ENCODE measurements around the gene GUCD1. TPM values are rescaled to one million over a fixed set of nuclear protein-coding genes. Genes with fewer than 3 reads are reported as not detected.
A peak's percentile ranks its signal among the peaks of the same experiment; 100 is the strongest.

The GUCD1 gene
- total RNA-seq, 1 experiment from 2014 or later = 44.8 TPM

DNA sequence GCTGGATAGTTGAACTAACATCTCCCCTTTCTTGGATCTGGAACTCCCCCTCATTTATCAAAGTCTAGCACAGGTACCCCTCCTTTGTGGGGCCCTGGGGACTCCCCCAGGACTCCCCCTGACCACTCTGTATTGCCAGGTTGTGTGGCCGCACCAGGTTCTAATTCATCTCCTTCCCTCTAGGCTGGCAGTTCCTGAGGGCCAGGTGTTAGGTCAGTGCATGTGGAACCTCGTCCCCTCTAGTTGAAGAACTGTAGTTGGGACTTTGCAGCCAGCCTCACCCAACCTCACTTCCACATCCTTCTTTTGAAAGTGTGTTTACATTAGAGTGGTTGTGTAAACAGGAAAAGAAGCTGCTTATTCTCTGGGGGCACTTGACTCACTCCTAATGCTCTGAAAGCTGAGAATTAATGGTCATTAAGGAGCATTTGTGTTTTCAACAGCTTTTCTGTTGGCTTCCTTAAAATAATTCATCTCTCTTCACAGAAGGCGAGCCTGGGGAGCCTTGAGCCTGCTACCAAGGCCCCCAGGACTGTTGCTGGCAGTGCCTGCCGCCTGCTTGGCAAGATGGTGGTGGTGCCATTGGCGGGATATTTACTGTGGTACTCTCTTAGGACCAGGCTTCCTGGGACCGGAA is 48.0 kb downstream of the GUCD1 start:
- DNase-seq (ENCODE audit: extremely low read depth, low read depth) = peak; percentile 25

DNA sequence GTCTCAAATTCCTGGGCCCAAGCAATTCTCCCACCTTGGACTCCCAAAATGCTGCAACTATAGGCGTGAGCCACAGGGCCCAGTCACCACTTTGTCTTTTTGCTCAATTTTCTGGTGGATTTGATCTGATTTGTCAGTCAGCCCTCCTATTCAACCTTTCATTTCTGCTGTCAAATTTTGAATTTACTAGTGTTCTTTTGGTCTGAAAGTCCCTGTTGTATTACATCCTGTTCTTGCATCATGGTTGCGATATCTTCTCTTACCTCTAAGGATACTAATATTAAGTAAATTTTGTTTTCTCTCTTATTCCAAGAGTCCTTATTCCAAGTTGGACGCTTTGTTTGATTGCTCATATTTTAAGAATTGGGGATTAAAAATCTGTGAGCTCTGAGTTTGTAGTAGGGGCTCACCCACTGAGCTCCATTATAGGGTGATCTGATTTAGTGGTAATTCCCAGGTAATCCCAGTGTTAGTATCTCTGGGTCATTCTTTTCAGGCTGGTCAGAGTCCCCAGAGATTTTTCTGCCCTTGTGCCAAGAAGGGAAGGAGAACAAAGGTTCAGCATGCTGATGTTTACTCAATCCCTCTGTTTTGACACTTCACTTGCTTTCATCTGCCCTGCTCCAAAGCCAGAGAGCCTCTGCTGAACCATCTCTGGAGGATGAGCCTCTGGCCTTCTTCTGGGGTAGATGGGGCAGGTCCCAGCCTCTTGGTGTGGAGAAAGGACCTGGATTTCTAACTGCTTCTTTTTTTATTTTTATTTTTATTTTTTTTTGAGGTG is 49.8 kb downstream of the GUCD1 start:
- DNase-seq (ENCODE audit: extremely low read depth, low read depth) = no peak

DNA sequence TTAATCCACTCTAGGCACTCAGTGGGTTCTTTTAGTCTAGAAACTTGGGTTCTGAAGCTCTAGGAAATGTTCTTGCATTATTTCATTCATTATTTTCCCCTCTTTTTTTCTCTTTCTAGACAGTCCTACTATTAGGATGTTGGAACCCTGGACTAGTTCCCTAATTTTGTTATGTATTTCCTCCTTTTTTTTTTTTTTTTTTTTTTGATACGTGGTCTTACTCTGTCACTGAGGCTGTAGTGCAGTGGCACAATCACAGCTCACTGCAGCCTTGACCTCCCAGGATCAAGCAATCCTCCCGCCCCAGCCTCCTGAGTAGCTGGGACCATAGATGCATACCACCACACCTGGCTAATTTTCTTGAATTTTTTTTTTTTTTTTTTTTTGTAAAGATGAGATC is 50.4 kb downstream of the GUCD1 start:
- no peak for DNase-seq (ENCODE audit: extremely low read depth, low read depth)

DNA sequence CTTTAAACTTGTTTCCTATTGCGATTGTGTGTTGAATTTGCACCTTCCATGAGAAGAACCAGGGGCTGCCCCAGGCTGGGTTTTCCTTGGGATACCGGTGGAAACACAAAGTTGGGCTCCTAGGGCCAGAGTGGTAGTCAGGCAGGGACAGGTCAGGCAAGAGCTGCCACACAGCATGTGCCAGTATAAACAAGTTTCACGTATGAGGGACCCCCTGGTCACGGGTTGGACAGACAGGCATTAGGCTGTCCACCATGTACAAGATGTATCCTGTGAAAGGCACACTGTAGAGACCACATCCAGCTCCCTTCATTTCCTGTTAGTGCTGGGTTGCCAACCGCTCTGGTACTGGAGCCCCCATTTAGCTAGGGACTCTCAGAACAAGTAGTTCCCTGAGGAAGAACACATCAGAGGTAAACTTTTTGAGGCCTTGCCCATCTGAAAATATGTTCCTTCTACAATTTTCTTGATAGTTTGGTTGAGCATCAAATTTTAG is 51.0 kb downstream of the GUCD1 start:
- no peak for DNase-seq (ENCODE audit: extremely low read depth, low read depth)

DNA sequence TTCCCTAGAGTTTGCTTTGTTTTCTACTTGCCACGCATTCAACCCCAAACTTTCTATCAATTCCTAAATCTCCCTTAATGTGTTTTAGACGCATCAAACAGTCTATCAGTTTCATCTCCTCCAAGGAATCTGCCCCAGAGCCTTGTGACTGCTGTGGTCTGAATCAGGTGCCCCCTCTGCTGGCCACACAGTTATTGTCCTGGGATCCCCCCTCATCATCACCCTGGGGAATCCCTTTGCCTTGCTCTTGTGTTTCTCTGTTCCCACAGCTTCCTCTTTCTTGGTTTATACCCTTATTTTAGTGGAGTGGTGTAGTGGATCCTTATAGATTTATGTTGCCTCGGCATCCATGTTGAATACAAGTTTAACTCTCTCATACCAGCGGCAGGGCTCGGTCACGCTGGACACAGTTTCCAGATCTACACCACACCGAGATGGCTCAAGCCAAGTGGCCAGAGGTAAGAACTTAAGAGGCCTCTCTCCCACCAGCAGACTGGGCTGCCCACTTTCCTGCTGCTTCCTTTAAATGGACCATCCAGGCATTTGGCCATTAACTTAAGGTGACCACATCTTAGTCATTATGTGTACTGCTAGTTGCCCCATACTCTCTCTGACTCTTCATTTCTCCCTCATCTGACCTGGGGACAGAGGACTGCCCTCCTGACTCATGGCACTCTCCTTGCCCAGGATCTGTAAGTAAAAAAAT is 51.6 kb downstream of the GUCD1 start:
- DNase-seq (ENCODE audit: extremely low read depth, low read depth) = peak; percentile 24

DNA sequence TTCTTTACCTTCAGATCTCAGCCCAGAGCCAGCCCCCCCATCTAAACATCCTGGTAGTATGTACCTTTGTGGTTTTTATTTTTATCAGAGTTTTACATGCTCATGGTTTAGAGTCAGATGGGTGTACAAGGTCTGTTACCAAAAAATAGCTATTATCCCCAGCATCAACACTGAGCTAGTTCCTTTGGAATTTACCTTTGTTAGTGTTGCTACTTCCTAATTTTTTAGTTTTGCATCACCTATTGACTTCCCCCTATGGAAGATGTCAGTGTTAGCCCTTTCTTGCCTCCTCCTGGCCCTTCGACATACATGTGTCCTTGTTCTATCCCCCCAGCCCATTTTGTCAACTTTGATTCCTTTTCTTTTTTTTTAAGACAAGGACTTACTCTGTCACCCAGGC is 52.4 kb downstream of the GUCD1 start:
- DNase-seq (ENCODE audit: extremely low read depth, low read depth) = no peak

DNA sequence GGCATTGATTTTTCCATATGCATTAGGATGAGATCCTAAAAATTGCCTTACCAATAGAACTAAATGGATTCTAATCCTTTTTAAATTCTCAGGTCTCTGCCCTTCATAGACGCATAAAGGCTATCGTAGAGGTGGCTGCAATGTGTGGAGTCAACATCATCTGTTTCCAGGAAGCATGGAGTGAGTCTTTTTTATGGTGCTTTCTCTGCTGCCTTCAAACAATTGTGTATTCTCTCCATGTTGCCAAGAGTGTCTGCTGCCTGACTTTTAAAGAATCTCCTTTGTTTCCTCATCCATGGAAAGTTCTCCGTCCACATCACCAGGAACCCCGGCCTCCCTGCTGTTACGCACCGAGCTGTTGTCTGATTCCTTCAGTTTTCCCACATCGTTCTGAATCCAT is 52.9 kb downstream of the GUCD1 start:
- no peak for DNase-seq (ENCODE audit: extremely low read depth, low read depth)

DNA sequence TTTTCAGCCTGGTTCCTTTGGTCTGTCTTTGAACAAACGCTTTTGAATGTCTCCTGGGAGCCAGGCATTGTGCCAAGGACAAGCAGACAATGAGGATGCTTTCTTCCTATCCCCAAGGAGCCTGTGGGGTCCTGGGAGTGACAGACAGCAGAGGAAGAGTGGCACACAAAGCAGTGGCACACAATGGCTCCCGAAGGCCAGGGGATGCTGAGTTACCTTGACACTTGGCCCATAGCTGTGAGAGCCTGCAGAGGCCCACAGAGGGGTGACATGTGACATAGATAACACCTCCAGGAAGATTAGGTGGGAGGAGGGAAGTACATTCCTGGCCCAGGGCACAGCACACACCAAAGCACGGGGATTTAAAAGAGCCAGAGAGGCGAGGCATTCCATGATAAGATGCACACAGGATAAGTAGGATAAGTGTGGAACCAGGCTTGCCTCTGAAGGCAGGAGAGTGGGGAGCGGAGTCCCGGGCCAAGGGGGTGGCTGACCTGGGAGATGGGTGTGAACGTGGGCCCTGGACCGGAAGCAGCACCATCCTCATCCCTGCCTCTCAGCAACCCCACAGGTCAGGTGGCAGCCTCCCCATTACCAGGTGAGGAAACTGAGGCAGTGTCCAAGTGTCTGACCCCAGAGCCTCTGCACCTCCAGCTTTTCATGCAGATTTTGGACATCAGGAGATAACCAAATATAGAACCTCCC is 53.5 kb downstream of the GUCD1 start:
- DNase-seq (ENCODE audit: extremely low read depth, low read depth) = no peak

DNA sequence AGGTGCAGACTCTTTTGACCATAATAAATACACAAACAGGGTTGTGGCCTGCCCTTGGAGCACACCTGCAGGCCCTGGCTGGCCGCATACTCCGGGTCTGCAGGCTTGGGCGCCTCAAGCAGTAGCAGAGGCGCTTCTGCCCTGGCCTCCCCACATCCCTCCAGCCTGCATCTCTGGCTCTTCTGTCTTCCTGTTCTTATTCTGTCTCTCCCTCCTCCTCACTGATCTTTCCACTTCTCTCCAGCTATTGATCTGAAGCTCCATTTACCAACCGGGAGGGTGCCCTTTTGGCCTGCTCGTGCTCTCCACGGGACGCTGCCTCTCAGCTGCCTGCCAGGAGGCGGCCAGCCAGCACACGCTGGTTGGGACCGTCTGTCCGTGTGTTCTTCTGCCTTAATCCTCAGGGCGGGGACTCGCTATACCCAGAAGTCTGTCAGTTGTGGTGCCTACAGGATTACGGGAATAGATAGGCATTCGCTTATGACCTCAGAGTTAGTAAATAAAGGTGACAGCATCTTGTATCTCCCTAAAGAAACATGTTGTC is 54.6 kb downstream of the GUCD1 start:
- no peak for DNase-seq (ENCODE audit: extremely low read depth, low read depth)

DNA sequence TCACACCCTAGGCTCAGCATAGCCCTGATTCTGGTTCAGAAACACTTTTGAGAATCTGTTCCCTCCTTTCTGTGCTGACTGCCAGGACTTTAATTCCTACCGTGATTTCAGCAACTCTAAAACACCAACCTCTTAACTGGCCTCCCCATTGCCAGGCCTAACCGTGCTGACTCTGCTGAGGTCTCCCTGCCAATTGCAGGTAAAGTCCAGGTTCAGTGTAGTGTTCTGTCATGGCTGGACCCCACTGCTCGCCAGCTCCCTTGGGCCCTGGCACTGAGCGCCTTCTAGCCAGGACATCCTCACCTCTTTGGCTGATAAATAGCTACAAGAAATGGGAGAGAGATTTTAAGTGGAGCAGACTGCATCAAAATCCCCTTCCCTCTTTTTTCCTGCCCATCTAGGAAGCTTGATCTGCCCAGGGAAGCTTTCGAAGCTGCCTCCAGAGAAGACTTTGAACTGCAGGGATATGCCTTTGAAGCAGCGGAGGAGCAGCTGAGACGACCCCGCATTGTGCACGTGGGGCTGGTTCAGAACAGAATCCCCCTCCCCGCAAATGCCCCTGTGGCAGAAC is 55.1 kb downstream of the GUCD1 start:
- DNase-seq (ENCODE audit: extremely low read depth, low read depth) = no peak

DNA sequence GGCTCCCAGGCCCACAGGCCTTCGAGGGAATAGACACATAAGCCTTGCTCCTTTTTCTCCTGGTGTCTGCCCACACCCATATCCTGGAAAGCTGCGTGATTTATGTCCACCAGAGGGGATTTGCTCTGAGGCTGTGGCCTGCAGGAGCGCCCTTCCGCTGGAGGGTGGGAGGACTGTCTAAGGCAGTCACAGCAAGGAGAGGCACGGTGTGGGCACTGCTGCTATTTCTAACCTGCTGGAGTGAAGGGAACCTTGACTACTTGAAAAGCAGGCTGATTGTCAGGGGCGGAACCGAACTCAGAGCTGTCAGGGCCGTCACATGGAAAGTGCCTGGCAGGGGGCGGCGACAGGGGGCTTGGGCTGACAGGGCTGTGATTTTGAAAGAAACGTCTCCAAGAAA is 56.1 kb downstream of the GUCD1 start:
- DNase-seq (ENCODE audit: extremely low read depth, low read depth) = no peak

DNA sequence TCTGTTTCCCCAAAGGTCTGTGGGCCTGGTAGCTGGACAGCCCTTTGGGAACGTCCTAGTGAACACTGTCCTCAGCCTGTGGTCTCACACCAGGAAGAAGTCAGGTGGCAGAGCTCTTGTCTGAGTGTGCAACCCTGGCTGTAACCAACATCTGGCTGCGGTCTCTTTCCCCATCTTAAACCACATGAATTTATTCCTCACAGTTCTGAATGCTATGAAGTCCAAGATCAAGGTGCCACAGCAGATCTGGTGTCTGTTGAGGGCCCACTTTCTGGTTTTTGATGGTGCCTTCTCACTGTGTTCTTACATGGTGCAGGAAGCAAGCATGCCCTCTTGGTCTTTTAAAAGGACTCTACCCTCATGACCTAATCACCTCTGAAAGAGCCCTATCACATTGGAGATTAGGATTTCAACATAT is 57.1 kb downstream of the GUCD1 start:
- no peak for DNase-seq (ENCODE audit: extremely low read depth, low read depth)

DNA sequence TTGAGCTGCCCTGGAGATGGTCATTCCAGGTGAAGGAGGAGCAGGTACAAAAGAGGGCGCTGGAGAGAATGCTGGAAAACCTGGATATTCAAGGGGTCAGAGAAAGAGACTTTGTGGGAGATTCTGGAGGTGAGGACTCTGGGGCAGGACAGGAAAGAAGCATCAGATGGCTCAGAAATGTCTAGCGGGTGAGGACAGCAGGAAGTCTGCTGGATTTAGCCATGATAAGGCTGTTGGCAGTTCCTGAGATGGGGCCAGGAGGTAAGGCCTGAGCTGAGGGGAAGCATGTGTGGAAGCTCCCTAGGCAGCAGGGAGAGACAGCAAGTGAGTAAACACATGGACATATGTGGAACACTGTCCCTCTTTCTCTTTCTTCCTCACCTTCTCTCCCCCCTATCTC is 58.3 kb downstream of the GUCD1 start:
- no peak for DNase-seq (ENCODE audit: extremely low read depth, low read depth)

DNA sequence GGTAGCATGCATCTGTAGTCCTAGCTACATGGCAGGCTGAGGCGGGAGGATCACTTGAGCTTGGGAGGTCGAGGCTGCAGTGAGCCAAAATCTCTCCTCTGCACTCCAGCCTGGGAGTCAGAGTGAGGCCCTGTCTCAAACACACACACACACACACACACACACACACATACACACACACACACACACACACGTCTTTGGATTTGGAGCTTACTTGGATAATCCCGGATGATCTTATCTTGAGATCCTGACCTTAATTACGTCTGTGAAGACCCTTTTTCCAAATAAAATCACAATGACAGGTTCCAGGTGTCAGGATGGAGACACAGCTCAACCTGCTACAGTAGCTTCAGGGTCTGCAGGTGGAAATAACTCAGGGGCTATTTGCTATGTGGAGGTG is 58.7 kb downstream of the GUCD1 start:
- no peak for DNase-seq (ENCODE audit: extremely low read depth, low read depth)

DNA sequence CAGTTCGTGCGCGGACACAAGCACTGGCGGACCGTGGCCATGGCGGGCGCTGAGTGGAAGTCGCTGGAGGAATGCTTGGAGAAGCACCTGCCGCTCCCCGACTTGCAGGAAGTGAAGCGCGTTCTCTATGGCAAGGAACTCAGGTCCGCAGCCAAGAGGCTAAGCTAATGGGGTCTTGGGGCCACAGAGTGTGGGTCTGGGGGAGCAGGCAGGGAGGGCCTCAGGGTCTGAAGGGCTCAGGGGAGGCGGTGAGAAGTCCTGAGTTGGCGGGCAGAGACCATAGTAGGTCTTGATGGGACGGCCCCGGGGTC is 59.6 kb downstream of the GUCD1 start:
- DNase-seq (ENCODE audit: extremely low read depth, low read depth) = no peak

DNA sequence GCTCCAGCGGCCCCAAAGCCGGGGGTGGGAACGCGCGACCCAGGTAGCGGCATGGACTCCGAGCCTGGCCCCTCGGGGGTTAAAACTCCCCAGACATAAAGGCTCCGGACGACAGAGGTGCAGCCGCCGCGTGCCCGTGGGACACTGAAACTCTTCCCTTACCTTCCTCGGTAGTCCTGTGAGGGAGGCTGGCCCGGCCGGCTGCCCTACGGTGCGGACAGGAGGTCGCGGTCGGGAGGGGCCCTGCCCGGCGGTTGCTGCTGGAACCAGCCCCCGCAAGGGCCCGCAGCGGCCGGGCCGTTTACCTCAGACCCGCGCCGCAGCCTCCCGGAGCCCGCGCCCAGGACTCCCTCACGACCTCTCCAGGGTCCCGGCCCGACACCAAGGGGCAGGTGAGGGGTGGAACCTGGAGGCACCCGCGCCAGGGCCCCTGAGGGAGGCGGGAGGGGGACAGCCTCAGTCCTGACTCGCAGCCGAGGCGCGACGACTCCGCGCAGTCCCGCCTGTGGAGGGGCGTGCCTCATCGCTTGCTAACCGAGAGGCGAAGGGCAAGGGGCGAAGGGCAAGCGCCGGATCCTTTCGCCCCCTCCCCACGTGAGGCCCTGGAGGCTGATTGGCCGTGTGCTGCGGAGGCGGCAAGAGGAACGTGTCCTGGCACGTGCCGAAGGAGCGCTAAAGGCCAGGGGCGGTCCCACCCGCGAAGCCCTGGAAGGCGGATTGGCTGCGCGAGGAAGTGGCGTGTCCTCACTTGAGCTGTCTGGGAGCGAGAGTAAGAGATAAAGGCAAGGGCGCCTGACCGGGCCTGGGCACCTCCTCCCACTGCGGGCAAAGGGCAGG is 60.2 kb downstream of the GUCD1 start, which contains the start of gene UPB1:
TSS of gene UPB1 (plus strand) at position 805 of the 837 bp plus-strand sequence. CDS start 72 bp downstream, outside the sequence.
- DNase-seq (ENCODE audit: extremely low read depth, low read depth) = no peak

DNA sequence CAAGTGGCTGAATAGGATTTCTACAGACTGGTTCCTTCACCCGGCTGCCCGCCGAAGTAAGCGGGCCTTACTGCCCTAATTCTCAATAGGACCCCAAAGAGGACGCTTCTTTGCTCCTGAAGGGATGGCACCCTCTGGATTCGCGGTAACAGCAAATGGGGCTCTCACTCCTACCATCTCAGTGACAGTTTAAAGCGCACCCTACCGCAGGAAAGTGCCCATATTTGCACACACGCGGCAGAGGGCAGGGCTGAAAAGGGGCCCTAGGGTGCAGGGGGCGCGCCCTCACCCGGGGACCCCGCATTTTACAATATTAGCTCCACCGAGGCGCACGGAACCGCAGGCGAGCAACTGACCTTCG is 60.8 kb downstream of the GUCD1 start:
- DNase-seq (ENCODE audit: extremely low read depth, low read depth) = no peak

DNA sequence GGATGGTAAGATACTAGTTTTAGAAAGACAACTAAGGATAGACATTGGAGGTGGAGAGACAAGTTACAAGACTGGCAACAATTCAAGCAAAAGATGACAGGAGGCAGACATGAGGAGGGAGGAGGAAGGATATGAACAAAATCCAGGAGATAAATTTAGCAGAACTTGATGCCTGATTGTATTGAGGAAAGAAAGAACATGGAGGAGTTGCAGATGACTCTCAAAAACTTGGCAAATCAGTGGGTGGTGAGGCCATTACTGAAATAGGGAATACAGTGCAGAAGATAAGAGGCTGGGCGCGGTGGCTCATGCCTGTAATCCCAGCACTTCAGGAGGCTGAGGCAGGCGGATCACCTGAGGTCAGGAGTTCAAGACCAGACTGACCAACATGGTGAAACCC is 62.5 kb downstream of the GUCD1 start:
- no peak for DNase-seq (ENCODE audit: extremely low read depth, low read depth)
